Progenitor cell of endocrine pancreas (in vitro differentiated cells): Measurements from ENCODE around the gene TTC23. TPM values are rescaled to one million over a fixed set of nuclear protein-coding genes. Genes with fewer than 3 reads are reported as not detected.

ENCODE experiments used
- DNase-seq: peaks from one replicate; pipeline ENCODE4 v3.0.0; 2021; ENCODE audit warnings: low spot score; ENCODE audit not compliant: unreplicated experiment
- H3K27ac Mint-ChIP-seq: 2 replicates; pipeline ENCODE4 v1.8.0; 2021; ENCODE audit warnings: mild to moderate bottlenecking, moderate library complexity, mixed read lengths
- H3K27me3 Mint-ChIP-seq: 2 replicates; pipeline ENCODE4 v1.8.0; 2021; ENCODE audit warnings: mixed read lengths
- H3K36me3 Mint-ChIP-seq: 2 replicates; pipeline ENCODE4 v1.8.0; 2022; ENCODE audit warnings: mixed read lengths; ENCODE audit not compliant: insufficient read depth
- H3K4me1 Mint-ChIP-seq: 2 replicates; pipeline ENCODE4 v1.8.0; 2021; ENCODE audit warnings: low read depth, mixed read lengths
- H3K4me3 Mint-ChIP-seq: 2 replicates; pipeline ENCODE4 v1.8.0; 2021; ENCODE audit warnings: low read depth, mild to moderate bottlenecking, moderate library complexity, mixed read lengths
- H3K9me3 Mint-ChIP-seq: 2 replicates; pipeline ENCODE4 v1.8.0; 2021; ENCODE audit warnings: low read depth, mixed read lengths
- total RNA-seq: library from RNA; stranded (reverse); gene quantifications from 2 replicates; pipeline ENCODE4 v1.2.1, GENCODE V29; 2021
- TF ChIP-seq, protein P1 (sequence below): fragments of 200-600 bp; sonication (generic); IDR thresholded peaks from one replicate; pipeline ENCODE4 v1.5.0; 2021; ENCODE audit warnings: antibody characterized with exemption, mild to moderate bottlenecking; ENCODE audit not compliant: unreplicated experiment

The TTC23 gene
- total RNA-seq, 1 donor from 2014 or later: 28.4 TPM

DNA sequence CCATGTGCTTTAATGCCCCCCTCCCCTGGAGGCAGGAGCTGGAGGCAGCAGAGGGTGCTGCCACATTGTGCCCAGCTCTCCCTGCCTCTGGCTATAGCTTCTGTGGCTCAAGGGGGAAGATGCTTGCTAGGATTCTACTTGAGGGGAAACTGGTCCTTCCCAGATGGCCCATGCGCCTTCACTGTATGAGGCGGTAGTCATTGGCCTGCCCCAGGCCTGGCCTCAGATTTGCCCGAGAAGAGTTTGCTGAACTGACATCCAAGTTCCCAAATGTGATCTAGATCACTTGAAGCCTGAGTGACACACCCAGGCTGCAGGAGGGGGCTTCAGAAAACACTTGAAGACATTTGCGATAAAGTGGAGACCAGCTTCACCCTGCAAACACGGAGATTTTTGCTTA lies 140.4 kb downstream of the TTC23 start:
- peaks cover 49% of the 10 kb centered on the region for H3K27me3 Mint-ChIP-seq
- TF ChIP-seq, protein P1, sequence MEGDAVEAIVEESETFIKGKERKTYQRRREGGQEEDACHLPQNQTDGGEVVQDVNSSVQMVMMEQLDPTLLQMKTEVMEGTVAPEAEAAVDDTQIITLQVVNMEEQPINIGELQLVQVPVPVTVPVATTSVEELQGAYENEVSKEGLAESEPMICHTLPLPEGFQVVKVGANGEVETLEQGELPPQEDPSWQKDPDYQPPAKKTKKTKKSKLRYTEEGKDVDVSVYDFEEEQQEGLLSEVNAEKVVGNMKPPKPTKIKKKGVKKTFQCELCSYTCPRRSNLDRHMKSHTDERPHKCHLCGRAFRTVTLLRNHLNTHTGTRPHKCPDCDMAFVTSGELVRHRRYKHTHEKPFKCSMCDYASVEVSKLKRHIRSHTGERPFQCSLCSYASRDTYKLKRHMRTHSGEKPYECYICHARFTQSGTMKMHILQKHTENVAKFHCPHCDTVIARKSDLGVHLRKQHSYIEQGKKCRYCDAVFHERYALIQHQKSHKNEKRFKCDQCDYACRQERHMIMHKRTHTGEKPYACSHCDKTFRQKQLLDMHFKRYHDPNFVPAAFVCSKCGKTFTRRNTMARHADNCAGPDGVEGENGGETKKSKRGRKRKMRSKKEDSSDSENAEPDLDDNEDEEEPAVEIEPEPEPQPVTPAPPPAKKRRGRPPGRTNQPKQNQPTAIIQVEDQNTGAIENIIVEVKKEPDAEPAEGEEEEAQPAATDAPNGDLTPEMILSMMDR: no peak
- H3K27ac Mint-ChIP-seq: no peak overlapping the region
- H3K36me3 Mint-ChIP-seq: no peaks in the 10 kb centered on the region
- no peak overlapping the region for H3K4me3 Mint-ChIP-seq
- DNase-seq: no peak
- no peaks in the 10 kb centered on the region for H3K4me1 Mint-ChIP-seq
- no peaks in the 10 kb centered on the region for H3K9me3 Mint-ChIP-seq

DNA sequence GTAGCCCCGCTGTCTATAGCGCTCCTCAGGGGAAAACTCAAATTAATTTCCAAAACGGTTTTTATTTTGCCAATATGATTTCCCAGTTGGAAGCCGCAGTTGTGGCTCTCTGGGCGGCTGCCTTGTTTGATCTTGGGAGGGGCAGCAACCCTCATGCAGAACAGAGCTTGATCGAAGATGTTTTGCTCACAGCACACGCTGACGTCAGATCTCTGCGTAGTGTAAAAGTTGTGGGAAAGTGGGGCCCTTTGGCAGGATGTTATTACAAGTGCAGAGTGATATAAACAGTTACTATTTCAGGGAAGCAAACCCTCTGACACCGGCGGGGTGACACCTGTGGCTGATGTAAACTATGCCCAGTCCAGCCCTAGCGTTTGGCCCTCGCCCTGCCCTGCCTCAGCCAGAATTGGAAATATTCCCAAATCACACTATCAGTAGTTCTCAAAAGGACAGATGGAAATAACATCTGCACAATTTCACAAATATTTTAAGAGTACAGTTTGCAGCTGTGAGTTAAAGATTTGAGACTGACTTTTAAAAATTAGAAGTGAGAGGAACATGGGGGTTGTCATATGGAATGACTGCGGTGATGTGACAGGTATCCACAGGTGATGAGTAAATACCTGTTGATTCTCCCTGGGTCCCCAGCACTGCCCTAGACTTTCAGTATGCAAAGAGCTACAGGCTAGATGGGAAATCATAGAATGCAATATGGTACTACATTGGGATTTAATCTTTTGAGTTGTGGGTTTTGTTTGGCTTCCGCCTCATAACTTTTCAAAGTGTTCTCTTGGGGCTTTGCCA lies 142.8 kb downstream of the TTC23 start:
- Mint-ChIP-seq H3K9me3 (no peaks in the 10 kb centered on the region), H3K27ac (no peak overlapping the region), H3K4me3 (peak overlapping the region; percentile 16), H3K4me1 (no peaks in the 10 kb centered on the region), H3K27me3 (peaks cover 68% of the 10 kb centered on the region), H3K36me3 (no peaks in the 10 kb centered on the region)
- DNase-seq: no peak
- TF ChIP-seq, protein P1: no peak

DNA sequence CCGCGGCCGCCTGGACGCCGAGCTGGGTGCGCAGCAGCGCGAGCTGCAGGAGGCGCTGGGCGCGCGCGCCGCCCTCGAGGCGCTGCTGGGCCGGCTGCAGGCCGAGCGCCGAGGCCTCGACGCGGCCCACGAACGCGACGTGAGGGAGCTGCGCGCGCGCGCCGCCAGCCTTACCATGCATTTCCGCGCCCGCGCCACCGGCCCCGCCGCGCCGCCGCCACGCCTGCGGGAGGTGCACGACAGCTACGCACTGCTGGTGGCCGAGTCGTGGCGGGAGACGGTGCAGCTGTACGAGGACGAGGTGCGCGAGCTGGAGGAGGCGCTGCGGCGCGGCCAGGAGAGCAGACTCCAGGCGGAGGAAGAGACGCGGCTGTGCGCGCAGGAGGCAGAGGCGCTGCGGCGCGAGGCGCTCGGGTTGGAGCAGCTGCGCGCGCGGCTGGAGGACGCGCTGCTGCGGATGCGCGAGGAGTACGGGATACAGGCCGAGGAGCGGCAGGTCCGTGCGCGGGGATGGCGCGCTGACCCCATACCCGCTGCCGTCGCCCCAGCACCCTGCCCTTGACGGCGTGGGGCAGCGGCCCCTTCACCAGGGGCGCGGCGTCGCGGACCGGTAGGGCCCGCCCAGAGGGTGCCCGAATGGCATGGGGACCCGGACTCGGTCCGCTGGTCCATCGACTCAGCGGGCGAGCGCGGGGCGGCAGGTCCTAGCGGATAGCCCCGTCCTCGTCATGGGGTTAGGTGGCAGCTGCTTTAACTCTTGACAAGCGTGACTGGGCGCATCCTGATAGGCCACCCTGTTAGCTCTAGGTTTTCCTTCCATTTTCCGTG lies 143.7 kb downstream of the TTC23 start:
- Mint-ChIP-seq H3K27me3 (peaks cover 68% of the 10 kb centered on the region), H3K9me3 (no peaks in the 10 kb centered on the region), H3K36me3 (no peaks in the 10 kb centered on the region), H3K4me3 (peak overlapping the region; percentile 46), H3K4me1 (no peaks in the 10 kb centered on the region), H3K27ac (no peak overlapping the region)
- TF ChIP-seq, protein P1: no peak
- DNase-seq: peak; percentile 30

DNA sequence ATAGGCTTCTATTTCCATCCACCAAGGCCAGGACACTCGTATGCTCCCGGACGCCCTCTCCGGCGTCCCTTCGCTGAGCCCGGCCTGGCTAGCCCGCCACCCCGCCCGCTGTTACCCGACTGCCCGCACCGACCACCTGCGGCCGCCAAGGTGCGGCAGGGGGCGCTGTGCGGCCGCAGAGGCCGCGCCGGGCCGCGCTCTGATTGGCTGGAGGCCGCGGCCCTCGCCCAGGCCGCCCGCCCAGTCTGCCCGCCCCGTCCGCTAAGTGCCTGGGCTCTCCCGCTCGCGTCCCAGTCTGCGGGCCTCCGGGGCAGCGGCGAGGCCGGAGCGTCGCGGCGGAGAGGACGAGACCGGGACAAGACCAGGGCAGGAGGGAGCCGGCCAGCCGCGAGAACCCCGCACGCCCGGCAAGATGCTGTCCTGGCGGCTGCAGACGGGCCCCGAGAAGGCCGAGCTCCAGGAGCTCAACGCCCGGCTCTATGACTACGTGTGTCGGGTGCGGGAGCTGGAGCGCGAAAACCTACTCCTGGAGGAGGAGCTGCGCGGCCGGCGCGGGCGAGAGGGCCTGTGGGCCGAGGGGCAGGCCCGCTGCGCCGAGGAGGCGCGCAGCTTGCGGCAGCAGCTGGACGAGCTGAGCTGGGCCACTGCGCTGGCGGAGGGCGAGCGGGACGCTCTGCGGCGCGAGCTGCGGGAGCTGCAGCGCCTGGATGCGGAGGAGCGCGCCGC lies 144.4 kb downstream of the TTC23 start, which contains the start of gene SYNM:
Gene SYNM (plus strand): TSS at position 293 of the 726 bp plus-strand sequence. CDS start 120 bp downstream, at position 413.
- Mint-ChIP-seq H3K27me3 (peaks cover 67% of the 10 kb centered on the region), H3K27ac (no peak within 1 kb of the TSS), H3K36me3 (no peaks in the 10 kb centered on the region), H3K4me3 (peak within 1 kb of the TSS; percentile 67), H3K4me1 (no peaks in the 10 kb centered on the region), H3K9me3 (no peaks in the 10 kb centered on the region)
- DNase-seq: peak; percentile 73
- TF ChIP-seq, protein P1: peak; percentile 93

DNA sequence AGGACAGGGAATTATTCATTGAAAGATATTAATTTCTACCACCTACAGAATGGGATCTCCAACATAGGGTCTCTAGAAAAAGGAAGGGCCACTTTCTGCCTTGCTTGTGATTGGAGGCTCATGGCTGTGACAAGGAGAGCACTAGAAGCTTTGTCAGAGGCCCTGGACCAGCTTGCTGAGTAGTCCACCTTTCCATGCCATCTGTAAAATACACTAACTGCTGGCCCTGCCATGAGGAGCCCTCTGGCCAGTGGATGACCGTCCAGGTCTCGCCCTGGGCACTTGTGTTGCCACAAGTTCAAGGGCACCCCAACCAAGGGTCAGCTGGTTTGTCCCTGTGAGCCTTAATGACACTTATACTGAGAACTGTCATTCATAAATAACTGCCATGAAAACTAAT lies 146.1 kb downstream of the TTC23 start:
- DNase-seq: no peak
- no peaks in the 10 kb centered on the region for H3K9me3 Mint-ChIP-seq
- H3K36me3 Mint-ChIP-seq: no peaks in the 10 kb centered on the region
- H3K27me3 Mint-ChIP-seq: peaks cover 67% of the 10 kb centered on the region
- no peak overlapping the region for H3K27ac Mint-ChIP-seq
- no peak overlapping the region for H3K4me3 Mint-ChIP-seq
- H3K4me1 Mint-ChIP-seq: no peaks in the 10 kb centered on the region
- TF ChIP-seq, protein P1: no peak
